HG02973 (cell line): ENCODE measurements around the gene SMAD2.
"Not testable (repeated sequence)": the region's sequence is repeated elsewhere in the genome, so short reads cannot be mapped to it uniquely, and the experiment has no call there.

Experiments
- ATAC-seq: cut with Tn5 transposase; IDR thresholded peaks from one replicate; pipeline ENCODE4 v1.9.1; 2021; ENCODE audit warnings: moderate library complexity; ENCODE audit not compliant: unreplicated experiment

The SMAD2 gene

GRCh38 chr18:47795434-47795814 is 135.0 kb downstream of the SMAD2 start:
- ATAC-seq: no peak

- ATAC-seq: no peak
Observed at GRCh38 chr18:47794725-47795433, 135.6 kb downstream of the SMAD2 start.

GRCh38 chr18:47793609-47794008 is 136.8 kb downstream of the SMAD2 start:
- no peak for ATAC-seq

GRCh38 chr18:47791461-47791985 is 138.9 kb downstream of the SMAD2 start:
- no peak for ATAC-seq

DNA sequence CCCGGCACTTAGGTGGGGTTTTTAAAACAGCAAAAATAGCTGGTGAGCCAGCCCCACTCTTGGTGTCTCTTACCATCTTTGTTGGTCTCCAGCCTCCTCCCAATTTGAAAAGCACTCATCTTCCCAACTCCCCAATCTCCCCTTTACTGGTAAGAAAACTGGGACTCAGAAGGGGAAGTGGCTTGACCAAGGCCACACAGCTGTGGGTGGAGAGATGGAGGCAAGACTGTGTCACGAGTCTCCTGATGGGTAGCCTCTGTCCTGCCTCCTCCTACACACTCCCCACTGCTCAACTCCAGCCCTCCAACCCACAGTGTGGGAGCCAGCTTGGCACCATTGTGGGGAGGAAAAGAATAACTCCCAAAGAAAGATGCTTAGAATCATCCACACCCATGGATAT is 140.4 kb downstream of the SMAD2 start:
- no peak for ATAC-seq

DNA sequence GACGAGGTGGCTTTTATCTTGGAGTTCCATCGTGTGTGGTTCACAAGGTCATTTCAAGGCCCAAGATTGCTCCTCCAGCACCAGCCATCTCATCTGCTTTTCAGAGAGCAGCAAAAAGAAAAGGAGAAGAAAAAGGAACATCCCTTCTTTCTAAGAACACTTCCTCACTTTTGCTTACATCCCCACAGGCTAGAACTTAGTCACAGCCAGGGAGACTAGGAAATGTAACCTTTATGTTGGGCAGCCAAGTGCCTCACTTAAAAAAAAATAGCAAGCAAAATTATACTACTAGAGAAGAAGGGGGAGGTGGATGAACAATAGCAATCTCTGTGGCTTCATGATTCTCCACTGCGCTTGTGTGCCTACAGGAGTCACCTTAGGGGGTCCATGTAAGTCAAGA is 141.8 kb downstream of the SMAD2 start:
- ATAC-seq: no peak

DNA sequence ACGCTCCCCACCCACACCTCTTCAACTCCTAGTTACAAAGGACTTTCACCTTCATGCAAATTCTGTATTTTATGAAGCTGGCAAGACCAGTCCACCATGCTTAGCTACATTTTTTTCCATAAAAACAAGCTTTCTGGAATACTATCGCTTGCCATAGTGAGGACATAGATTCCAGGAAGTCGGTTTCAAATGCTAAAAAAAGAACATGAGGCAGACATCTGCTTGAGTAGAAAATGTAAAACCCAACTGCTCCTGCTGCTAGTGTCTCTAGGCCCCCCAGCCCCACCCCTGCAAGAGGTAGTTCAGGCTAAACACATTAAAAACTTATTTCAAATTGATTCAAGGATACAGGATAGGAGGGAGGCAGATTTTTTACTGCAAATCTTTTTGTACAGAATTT is 148.9 kb downstream of the SMAD2 start:
- ATAC-seq: no peak

DNA sequence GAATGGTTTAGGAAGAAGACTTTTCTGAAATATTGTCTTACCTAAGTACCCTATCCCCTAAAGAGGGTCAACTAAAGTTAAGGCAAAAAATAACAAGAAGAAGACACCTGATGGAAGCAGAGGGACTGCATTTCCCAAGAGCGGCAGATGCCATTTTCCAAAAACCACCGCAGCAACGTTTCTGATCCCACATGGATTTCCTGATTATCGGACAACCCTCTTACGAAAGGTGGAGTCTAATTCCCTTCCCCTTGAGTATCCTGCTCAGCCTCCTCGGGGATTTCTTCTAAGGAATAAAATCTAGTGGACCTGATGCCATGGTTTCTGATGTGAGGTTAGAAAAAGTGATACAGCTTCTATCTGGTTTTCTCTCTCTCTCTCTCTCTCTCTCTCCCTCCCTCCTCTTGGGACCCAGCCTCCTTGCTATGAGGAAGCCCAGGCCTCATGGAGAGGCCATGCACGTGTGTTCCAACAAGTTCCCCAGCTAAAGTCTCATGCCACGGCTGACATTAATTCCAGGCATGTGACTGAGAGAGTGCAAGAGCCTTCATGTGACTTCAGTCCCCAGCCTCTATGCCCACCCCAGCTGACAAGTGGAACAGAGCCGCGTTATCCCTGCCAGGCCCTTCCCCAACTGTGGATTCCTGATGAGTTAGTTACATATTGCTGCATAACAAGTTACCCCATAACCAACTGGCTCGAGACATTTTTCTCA is 150.3 kb downstream of the SMAD2 start:
- ATAC-seq: no peak

GRCh38 chr18:47779381-47779780 is 151.1 kb downstream of the SMAD2 start:
- ATAC-seq: no peak

DNA sequence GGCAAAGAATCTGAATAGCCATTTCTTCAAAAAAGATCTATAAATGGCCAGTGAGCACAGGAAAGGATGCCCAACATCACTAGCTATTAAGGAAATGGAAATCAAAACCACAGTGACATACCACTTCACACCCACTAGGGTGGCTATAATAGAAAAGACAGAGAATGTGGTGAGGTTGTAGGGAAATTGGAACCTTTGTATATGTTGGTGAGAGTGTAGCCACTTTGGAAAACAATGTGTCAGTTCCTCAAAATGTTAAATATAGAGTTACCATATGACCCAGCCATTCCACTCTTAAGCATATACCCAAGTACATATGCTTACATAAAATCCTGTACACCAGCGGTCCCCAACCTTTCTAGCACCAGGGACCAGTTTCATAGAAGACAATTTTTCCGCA is 152.8 kb downstream of the SMAD2 start:
- no peak for ATAC-seq

DNA sequence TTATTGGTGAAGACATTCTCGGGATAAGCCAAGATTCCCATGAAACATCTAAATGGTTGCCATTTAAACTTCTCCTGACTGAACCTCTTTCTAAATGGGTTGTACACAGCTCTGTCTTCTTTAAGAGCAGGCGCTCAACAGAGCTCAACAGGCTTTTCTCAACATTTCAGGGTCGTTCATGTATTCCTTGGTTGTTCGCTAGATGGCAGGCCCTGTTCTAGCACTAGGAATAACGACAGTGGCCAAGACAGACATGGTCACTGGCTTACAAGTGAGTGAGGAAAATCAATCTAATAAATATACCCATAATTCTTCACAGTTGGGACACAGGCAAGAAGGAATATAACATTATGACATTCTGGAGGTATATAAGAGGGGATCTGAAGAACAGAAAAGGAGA is 154.5 kb downstream of the SMAD2 start:
- ATAC-seq: no peak

DNA sequence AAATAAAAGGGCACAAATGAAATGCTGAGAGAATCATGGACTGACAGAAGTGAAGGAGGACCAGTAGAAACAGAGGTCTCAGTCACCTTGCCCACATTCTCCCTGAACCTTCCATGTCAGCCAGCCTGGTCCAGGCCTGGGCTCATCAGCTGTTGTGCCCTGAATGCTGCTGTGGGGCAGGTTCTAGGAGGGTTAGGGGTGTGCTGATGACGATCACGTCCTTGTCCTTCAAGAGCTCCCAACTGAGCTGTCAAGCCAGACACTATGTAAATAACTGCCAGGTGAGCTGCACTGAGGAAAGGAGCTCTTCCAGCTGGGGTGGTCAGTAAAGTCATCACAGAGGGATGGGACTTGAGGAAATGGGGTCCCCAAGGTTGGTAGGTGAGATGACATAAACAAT is 156.5 kb downstream of the SMAD2 start:
- no peak for ATAC-seq

DNA sequence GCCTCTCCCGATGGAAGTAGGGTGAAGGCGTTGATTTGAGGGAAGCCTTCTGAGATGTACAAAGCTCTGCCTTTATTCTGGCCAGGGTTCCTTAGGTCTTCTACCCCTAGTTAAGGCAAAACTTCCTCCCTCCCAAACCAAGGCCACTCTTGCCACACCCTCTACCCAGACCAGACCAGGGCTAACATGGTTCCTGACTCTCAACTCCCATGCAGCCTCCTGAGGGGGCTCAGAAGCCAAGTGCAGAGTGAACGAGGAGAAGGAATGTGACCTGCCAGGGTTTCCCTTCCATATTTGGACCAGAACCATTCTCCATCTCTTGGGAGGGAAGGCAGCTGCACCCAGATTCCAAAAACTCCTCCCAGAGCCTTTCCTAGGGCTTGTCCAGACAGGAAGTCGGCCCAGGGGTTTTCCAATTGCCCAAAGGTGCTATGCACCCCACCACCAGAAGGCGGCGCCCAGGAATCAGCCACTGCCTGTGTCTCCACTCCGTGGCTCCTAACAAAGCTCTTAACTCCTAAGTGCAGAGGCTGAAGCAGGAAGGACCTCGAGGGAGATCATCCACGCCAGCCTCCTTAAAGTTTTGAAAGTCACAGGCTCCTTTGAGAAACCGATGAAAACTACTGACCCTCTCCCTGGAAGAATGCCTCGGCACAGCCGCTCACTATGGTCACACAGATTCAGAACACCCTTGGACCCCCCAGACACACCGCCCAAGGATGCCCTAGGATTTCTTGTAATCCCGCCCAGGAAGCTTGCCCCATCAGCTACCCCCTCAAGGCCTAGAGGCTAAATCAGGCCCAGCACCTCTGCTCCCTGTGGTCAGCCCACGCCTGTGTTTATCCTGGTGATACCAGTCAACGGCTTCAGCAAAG is 157.8 kb downstream of the SMAD2 start:
- ATAC-seq: no peak

DNA sequence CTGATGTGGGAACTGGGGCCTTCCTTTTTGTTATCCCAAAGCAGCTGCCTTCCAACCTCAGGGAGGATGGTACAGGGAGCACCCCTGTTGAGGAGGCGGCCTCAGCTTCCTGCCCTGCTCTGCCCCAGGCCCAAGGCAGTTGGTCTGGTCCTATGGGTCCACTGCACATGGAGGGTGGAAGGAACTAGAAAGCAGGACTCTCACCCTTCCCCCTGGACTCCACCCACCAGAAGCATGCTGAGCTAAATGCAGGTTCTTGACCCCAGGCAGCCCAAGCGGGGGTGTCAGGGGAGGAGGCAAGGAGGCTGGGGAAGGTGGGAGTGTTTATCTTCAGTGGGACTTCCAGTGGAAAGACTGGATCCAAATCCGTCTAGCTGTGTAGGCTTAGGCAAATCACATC is 158.5 kb downstream of the SMAD2 start:
- no peak for ATAC-seq

DNA sequence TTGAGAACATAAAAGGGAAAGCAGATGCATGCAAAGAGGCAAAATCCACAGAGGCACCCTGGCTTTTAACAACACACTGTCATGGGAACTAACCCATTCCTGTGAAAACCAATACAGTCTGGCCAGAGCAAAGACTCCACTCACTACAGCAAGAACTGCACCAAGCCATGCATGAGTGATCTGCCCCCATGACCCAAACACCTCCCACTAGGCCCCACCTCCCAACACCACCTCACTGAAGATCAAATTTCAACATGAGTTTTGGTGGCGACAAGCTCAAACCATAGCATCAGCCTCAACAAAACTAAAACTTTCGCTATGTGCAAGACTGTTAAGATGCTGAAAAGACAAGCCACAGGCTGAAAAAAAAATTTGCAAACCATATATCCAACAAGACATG is 162.8 kb downstream of the SMAD2 start:
- ATAC-seq: no peak

DNA sequence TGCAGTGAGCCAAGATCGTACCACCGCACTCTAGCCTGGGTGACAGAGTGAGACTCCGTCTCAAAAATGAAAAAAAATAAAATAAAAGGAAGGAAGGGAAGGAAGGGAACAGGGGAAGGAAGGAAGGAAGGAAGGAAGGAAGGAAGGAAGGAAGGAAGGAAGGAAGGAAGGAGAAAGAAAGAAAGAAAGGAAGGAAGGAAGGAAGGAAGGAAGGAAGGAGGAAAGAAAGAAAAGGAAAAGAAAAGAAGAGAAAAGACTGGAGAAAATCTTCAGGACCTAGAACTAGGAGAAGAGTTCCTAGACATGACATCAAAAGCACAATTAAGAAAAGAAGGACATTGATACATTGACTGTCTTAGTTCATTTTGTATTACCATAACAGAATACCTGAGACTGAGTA is 163.3 kb downstream of the SMAD2 start:
- not testable (repeated sequence) for ATAC-seq
